Lung (tissue), 12 donors: Measurements from ENCODE around the gene CORO7. TPM values are rescaled to one million over a fixed set of nuclear protein-coding genes. Genes with fewer than 3 reads are reported as not detected.
A peak's percentile ranks its signal among the peaks of the same experiment; 100 is the strongest.

Source experiments
- ATAC-seq: fragments of 200-7000 bp; cut with Tn5 transposase; one replicate; pipeline ENCODE4 v1.9.1; 2020; ENCODE audit warnings: moderate number of reproducible peaks; ENCODE audit not compliant: insufficient read depth, low FRiP score
- DNase-seq, 3 donors: peaks; one replicate each; pipeline ENCODE4 v3.0.0-alpha.2; 2013 to 2017
- H3K27ac ChIP-seq, 2 donors: one replicate each; pipeline ENCODE4 v1.5.1; 2013; ENCODE audit warnings: mild to moderate bottlenecking in 2 of 2, moderate library complexity in 2 of 2, control low read depth in 1 of 2, inconsistent platforms in 1 of 2, low read depth in 1 of 2, low read length in 1 of 2
- H3K27me3 ChIP-seq, 3 donors: one replicate each; pipeline ENCODE4 v1.5.1; 2013; ENCODE audit warnings: low read length in 2 of 3; ENCODE audit not compliant: control insufficient read depth in 3 of 3, insufficient read depth in 3 of 3
- H3K36me3 ChIP-seq, 4 donors: one replicate each; pipeline ENCODE4 v1.5.1; 2013; ENCODE audit warnings: low read length in 4 of 4, mild to moderate bottlenecking in 1 of 4, moderate library complexity in 1 of 4; ENCODE audit not compliant: control insufficient read depth in 4 of 4, insufficient read depth in 4 of 4
- H3K4me1 ChIP-seq, 5 donors: one replicate each; pipeline ENCODE4 v1.5.1; 2013; ENCODE audit warnings: low read length in 5 of 5, mild to moderate bottlenecking in 2 of 5, moderate library complexity in 1 of 5; ENCODE audit not compliant: control insufficient read depth in 5 of 5, insufficient read depth in 5 of 5
- H3K4me3 ChIP-seq: one replicate; pipeline ENCODE4 v1.5.1; 2013; ENCODE audit warnings: mild to moderate bottlenecking, control low read depth, moderate library complexity
- H3K9ac ChIP-seq, 2 donors: one replicate each; pipeline ENCODE4 v1.5.1; 2013; ENCODE audit warnings: low read length in 2 of 2, control low read depth in 1 of 2; ENCODE audit not compliant: insufficient read depth in 1 of 2
- H3K9me3 ChIP-seq, 4 donors: one replicate each; pipeline ENCODE4 v1.5.1; 2013; ENCODE audit warnings: low read length in 3 of 4, mild to moderate bottlenecking in 1 of 4, moderate library complexity in 1 of 4; ENCODE audit not compliant: control insufficient read depth in 4 of 4, insufficient read depth in 3 of 4
- WGBS, 2 donors: extraction: QIAGEN DNeasy Blood & Tissue Kit; methylation state at CpG; one replicate each; pipeline ENCODE4 v1.1.7; 2013; 5-methylcytosine and 5-hydroxymethylcytosine counted together
- polyA plus RNA-seq, 2 donors: library from polyadenylated mRNA; stranded (reverse); fragments of 200-250 nt; gene quantifications; one replicate each; pipeline ENCODE4 v1.2.1, GENCODE V29; 2013
- total RNA-seq, 2 donors: library from RNA; depleted of rRNA in 1 of 2; stranded (reverse); fragments of >200 nt in 1 of 2; gene quantifications; one replicate each; pipeline ENCODE4 v1.2.1, GENCODE V29; 2014 to 2021
- TF ChIP-seq, protein P1 (sequence below): IDR thresholded peaks from 2 replicates; pipeline ENCODE4 v1.5.1; 2012; ENCODE audit warnings: mild to moderate bottlenecking; ENCODE audit errors: control extremely low read depth, extremely low read depth
- donor health status: control.
- donor health status: control.
- donor health status: Bipolar disorder and iron deficiency.
- donor health status: healthy.
- donor health status: DM: yes; HTN: yes; CAD: no.

The CORO7 gene
- total and polyA plus RNA-seq, 4 donors: 27.8 to 86.2 (median 46.1) TPM

DNA sequence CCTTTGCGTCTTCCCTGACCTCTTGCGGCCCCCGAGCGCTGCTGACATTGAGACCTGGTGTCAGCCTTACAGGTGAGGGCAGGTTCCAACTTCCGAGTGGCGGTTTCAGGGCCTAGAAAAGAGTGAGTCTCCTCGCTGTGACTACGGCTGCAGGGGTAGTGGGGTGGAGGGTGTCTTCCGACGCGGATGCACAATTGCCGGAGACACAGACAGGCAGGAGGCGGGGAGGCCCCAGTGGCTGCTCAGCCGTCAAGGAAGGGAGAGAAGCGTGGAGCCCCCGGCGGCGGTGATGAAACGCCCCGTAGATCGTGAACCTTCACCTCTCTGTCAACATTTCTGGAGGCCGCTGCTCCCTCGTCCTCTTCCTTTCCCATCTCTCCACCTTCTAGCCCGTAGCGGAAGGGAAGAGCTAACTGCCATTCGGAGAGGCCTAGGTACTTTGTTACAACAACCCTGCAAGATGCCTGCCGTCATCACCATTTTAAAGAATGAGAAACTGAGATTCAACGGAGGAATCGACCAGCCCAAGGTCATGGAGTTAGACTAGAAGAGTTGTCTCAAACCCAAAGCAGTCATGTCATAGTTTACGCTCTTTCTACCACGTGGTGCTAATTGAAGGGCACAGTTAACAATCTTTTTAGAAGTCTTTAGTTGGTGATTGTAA, 9.8 kb upstream of the CORO7 start:
- Histone ChIP-seq H3K27ac (peak overlapping the region; percentile 91 to 98), H3K4me1 (peaks cover 0 to 15% (median 7%) of the 10 kb centered on the region in 5 donors), H3K9me3 (no peaks in the 10 kb centered on the region), H3K9ac (peak overlapping the region; percentile 38 to 82), H3K4me3 (peak overlapping the region; percentile 91), H3K27me3 (no peaks in the 10 kb centered on the region), H3K36me3 (peaks cover 0 to 7% (median 3%) of the 10 kb centered on the region in 4 donors)
- DNase-seq: no peak
- peak; percentile 22 for ATAC-seq
- TF ChIP-seq, protein P1, sequence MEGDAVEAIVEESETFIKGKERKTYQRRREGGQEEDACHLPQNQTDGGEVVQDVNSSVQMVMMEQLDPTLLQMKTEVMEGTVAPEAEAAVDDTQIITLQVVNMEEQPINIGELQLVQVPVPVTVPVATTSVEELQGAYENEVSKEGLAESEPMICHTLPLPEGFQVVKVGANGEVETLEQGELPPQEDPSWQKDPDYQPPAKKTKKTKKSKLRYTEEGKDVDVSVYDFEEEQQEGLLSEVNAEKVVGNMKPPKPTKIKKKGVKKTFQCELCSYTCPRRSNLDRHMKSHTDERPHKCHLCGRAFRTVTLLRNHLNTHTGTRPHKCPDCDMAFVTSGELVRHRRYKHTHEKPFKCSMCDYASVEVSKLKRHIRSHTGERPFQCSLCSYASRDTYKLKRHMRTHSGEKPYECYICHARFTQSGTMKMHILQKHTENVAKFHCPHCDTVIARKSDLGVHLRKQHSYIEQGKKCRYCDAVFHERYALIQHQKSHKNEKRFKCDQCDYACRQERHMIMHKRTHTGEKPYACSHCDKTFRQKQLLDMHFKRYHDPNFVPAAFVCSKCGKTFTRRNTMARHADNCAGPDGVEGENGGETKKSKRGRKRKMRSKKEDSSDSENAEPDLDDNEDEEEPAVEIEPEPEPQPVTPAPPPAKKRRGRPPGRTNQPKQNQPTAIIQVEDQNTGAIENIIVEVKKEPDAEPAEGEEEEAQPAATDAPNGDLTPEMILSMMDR: no peak
- WGBS, 2 donors: 3% methylated on average over 31 of the region's 31 CpGs

DNA sequence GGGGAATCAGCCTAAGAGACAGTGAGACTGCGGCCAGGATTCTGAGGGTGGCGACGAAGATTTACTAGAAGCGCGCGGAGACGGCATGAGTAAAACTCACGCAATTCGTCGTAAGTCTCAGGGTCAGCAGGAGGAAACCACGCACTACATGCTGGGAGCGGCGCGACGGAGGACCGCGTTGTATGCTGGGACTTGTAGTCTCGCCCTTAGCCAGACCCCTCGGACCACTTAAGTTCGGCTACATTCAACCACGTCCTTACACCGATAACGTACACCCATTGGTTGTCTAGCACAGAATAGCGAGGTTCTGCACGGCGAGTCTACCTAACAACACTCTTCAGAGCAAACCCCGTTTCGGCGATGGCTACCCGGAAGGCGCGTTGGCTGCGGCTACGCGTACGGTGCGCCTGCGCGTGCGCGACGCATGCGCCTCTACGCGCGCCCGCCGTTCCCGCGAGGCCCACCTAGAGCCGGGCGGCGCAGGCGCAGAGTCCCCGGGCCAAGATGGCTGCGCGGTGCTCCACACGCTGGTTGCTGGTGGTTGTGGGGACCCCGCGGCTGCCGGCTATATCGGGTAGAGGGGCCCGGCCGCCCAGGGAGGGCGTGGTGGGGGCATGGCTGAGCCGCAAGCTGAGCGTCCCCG, 9.1 kb upstream of the CORO7 start, which contains the start of gene DNAJA3:
TSS of gene DNAJA3 (plus strand) at position 491 of the 643 bp plus-strand sequence. CDS start at position 505, 14 bp downstream.
- Histone ChIP-seq H3K27me3 (no peaks in the 10 kb centered on the region), H3K4me3 (peak within 1 kb of the TSS; percentile 91), H3K9me3 (no peaks in the 10 kb centered on the region), H3K27ac (peak within 1 kb of the TSS; percentile 91 to 98), H3K9ac (peak within 1 kb of the TSS; percentile 82 to 100), H3K36me3 (peaks cover 0 to 5% (median 0%) of the 10 kb centered on the region in 4 donors), H3K4me1 (peaks cover 0 to 15% (median 7%) of the 10 kb centered on the region in 5 donors)
- TF ChIP-seq, protein P1: no peak
- 0% methylated on average over 61 to 68 of the region's 68 CpGs for WGBS, 2 donors
- ATAC-seq (peak; percentile 96), DNase-seq (peak; percentile 93 to 97 (median 96))

DNA sequence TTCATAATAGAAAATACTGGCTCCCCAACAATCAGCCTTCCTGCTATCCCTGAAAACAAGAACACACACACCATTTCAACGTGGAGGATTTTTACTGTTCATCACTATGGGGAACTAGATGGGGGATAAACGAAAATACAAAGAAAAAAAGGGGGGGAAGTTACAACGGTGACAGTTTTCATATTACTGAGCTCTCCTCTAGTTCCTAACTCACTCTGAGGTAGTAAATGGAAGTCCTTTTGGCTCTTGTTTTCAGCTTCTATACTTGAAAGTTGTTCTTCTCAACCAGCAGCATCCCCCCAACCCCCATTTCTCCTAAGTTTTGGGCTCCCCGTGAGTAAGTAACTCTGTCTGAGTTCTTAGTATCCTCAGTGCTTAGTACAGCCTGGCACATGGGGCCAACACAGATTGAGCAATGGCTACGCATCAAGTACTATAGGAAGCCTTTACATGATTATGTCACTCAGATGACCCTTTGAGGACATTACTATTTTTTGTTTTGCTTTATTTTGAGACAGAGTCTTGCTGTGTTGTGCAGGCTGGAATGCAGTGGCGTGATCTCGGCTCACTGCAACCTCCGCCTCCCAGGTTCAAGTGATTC, 4.2 kb upstream of the CORO7 start:
- WGBS, 2 donors: 56 to 68% methylated on average over 8 of the region's 8 CpGs
- no peaks in the 10 kb centered on the region for H3K9me3 ChIP-seq

More for the DNA sequence above, 4.2 kb upstream of the CORO7 start:
- DNase-seq (no peak), ATAC-seq (no peak)
- no peaks in the 10 kb centered on the region for H3K27me3 ChIP-seq
- H3K4me3 ChIP-seq: no peak overlapping the region
- peak overlapping the region in 1 of 2 donors; percentile 39 for H3K27ac ChIP-seq
- peaks cover 0 to 12% (median 3%) of the 10 kb centered on the region in 5 donors for H3K4me1 ChIP-seq
- no peak overlapping the region for H3K9ac ChIP-seq
- no peaks in the 10 kb centered on the region for H3K36me3 ChIP-seq
- TF ChIP-seq, protein P1: no peak
